B cell (primary cell): ENCODE results near the gene USP48. TPM values are rescaled to one million over a fixed set of nuclear protein-coding genes. Genes with fewer than 3 reads are reported as not detected.

Source experiments
- ATAC-seq: fragments of 200-7000 bp; cut with Tn5 transposase; one replicate; pipeline ENCODE4 v1.10.0; 2021; ENCODE audit warnings: low read depth, mild to moderate bottlenecking, moderate number of reproducible peaks, moderate library complexity
- CTCF ChIA-PET: fragments of 350-600 bp; sonication (Branson Sonifier 250); formaldehyde crosslinking; loops from one replicate; lab custom pipeline; 2021; ENCODE audit warnings: antibody characterized with exemption, inconsistent platforms; lab: Charles Lee
- POLR2A ChIA-PET: fragments of 350-600 bp; sonication (Branson Sonifier 250); formaldehyde crosslinking; loops from one replicate; lab custom pipeline; 2021; ENCODE audit warnings: antibody characterized with exemption; lab: Charles Lee
- DNase-seq: peaks from one replicate; pipeline ENCODE4 v3.0.0; 2013
- H2AFZ ChIP-seq: 2 replicates; pipeline ENCODE4 v1.6.1; 2012; ENCODE audit warnings: mild to moderate bottlenecking, low read depth, low read length; ENCODE audit not compliant: insufficient read depth, poor library complexity, severe bottlenecking
- H3K27ac ChIP-seq, 2 donors: 1 replicate in 1 of 2; 2 replicates in 1 of 2; pipeline ENCODE4 v1.5.1; 2012 to 2013; ENCODE audit warnings: low read length in 2 of 2, mild to moderate bottlenecking in 2 of 2, moderate library complexity in 1 of 2
- H3K27me3 ChIP-seq, 4 experiments: fragments of 200-600 bp in 1 of 4; sonication (generic) in 1 of 4; replicated peaks in 1 of 4; 1 replicate in 2 of 4; 2 replicates in 2 of 4; pipeline versions ENCODE4 v1.6.1 to v1.7.0; 2013 to 2016; ENCODE audit warnings: low read length in 3 of 4, mild to moderate bottlenecking in 2 of 4, mixed read lengths in 1 of 4, moderate library complexity in 1 of 4; ENCODE audit not compliant: insufficient read depth in 4 of 4, control insufficient read depth in 3 of 4; ENCODE audit errors: control extremely low read depth in 1 of 4
- H3K36me3 ChIP-seq, 2 experiments: replicated peaks in 1 of 2; 1 replicate in 1 of 2; 2 replicates in 1 of 2; pipeline versions ENCODE4 v1.6.1 to v1.7.1; 2013; ENCODE audit warnings: low read length in 1 of 2; ENCODE audit not compliant: insufficient read depth in 2 of 2, control insufficient read depth in 1 of 2; ENCODE audit errors: control extremely low read depth in 1 of 2, extremely low read depth in 1 of 2
- H3K4me1 ChIP-seq, 2 donors: fragments of 200-600 bp in 1 of 2; sonication (generic) in 1 of 2; 1 replicate in 1 of 2; 2 replicates in 1 of 2; pipeline versions ENCODE4 v1.5.1 to v1.6.1; 2013 to 2017; ENCODE audit warnings: low read length in 2 of 2; ENCODE audit not compliant: control insufficient read depth in 2 of 2, insufficient read depth in 2 of 2
- H3K4me2 ChIP-seq: replicated peaks from 2 replicates; pipeline ENCODE3; 2012; ENCODE audit warnings: mild to moderate bottlenecking, low read depth, low read length; ENCODE audit not compliant: poor library complexity, severe bottlenecking
- H3K4me3 ChIP-seq, 5 experiments: fragments of 200-600 bp in 1 of 5; sonication (generic) in 1 of 5; 1 replicate in 3 of 5; 2 replicates in 2 of 5; pipeline versions ENCODE4 v1.5.1 to v1.7.0; 2011 to 2016; ENCODE audit warnings: low read length in 4 of 5, mild to moderate bottlenecking in 4 of 5, low read depth in 2 of 5, control low read depth in 1 of 5, moderate library complexity in 1 of 5; ENCODE audit not compliant: insufficient read depth in 1 of 5; ENCODE audit errors: control extremely low read depth in 1 of 5, extremely low read depth in 1 of 5
- H3K79me2 ChIP-seq: fragments of 200-600 bp; sonication (generic); one replicate; pipeline ENCODE4 v1.6.0; 2016; ENCODE audit warnings: low read length; ENCODE audit not compliant: control insufficient read depth, insufficient read depth
- H3K9ac ChIP-seq: fragments of 200-600 bp; sonication (generic); 2 replicates; pipeline ENCODE4 v1.6.1; 2017; ENCODE audit warnings: mild to moderate bottlenecking, low read length, moderate library complexity
- H3K9me3 ChIP-seq, 3 donors: one replicate each; pipeline versions ENCODE4 v1.6.1 to v1.7.1; 2013; ENCODE audit warnings: low read length in 2 of 3; ENCODE audit not compliant: control insufficient read depth in 2 of 3, insufficient read depth in 1 of 3; ENCODE audit errors: control extremely low read depth in 1 of 3
- H4K20me1 ChIP-seq: 2 replicates; pipeline ENCODE4 v1.6.0; 2012; ENCODE audit warnings: mild to moderate bottlenecking, low read length; ENCODE audit not compliant: insufficient read depth, control insufficient read depth, poor library complexity, severe bottlenecking
- H3K27ac Mint-ChIP-seq: one replicate; pipeline ENCODE4 v1.8.0; 2021; ENCODE audit warnings: mixed read lengths
- H3K27me3 Mint-ChIP-seq: one replicate; pipeline ENCODE4 v1.8.0; 2021; ENCODE audit warnings: mixed read lengths
- H3K4me1 Mint-ChIP-seq: one replicate; pipeline ENCODE4 v1.8.0; 2021; ENCODE audit warnings: mixed read lengths
- H3K4me3 Mint-ChIP-seq: one replicate; pipeline ENCODE4 v1.8.0; 2021; ENCODE audit warnings: mixed read lengths
- H3K9me3 Mint-ChIP-seq: one replicate; pipeline ENCODE4 v1.8.0; 2022; ENCODE audit warnings: mixed read lengths; ENCODE audit not compliant: insufficient read depth
- EZH2 ChIP-seq: IDR thresholded peaks from 2 replicates; pipeline ENCODE4 v1.6.1; 2012; ENCODE audit warnings: borderline replicate concordance, low read depth, mild to moderate bottlenecking, moderate library complexity, low read length; ENCODE audit not compliant: insufficient read depth, poor library complexity, severe bottlenecking
- WGBS: methylation state at CpG from one replicate; pipeline ENCODE4 v1.1.5; 2013; ENCODE audit warnings: missing lambda C conversion rate; ENCODE audit not compliant: insufficient coverage; 5-methylcytosine and 5-hydroxymethylcytosine counted together
- intact Hi-C: fragments of 100-400 bp; cut with micrococcal nuclease; formaldehyde crosslinking; loops from one replicate; pipeline ENCODE4 v1.10.0; 2022
- polyA plus RNA-seq: library from polyadenylated mRNA; depleted of rRNA; stranded (reverse); fragments of >200 nt; gene quantifications from 2 replicates; pipeline ENCODE4 v1.2.3, GENCODE V29; 2012
- total RNA-seq, 2 donors: library from RNA; stranded (reverse); fragments of 120-200 nt in 1 of 2; gene quantifications; 1 replicate in 1 of 2; 2 replicates in 1 of 2; pipeline versions ENCODE4 v1.2.3 to v1.2.4, GENCODE V29; 2013 to 2022
- TF ChIP-seq, protein P1 (sequence below): fragments of 200-600 bp; IDR thresholded peaks from one replicate; pipeline ENCODE4 v1.8.0; 2022; ENCODE audit warnings: antibody characterized with exemption, mild to moderate bottlenecking

The USP48 gene
- total and polyA plus RNA-seq, 2 donors (not counting 1 experiment from before 2014, with no cell fraction given): 21.2 to 135 TPM

GRCh38 chr1:21829294-21829693, 46.3 kb upstream of the USP48 start:
- Histone ChIP-seq H3K27me3 (no peaks in the 10 kb centered on the region), H3K4me1 (no peaks in the 10 kb centered on the region), H3K79me2 (no peaks in the 10 kb centered on the region), H3K36me3 (peaks cover 0 to 2% of the 10 kb centered on the region in 2 experiments), H2AFZ (no peak overlapping the region), H3K9ac (no peak overlapping the region), H3K4me2 (no peak overlapping the region), H3K9me3 (peaks cover 0 to 20% (median 7%) of the 10 kb centered on the region in 3 donors), H3K4me3 (no peak overlapping the region), H4K20me1 (no peaks in the 10 kb centered on the region), H3K27ac (no peak overlapping the region)
- no peak for DNase-seq
- 95% methylated on average over 17 of the region's 17 CpGs for WGBS
- Mint-ChIP-seq H3K4me1 (no peaks in the 10 kb centered on the region), H3K4me3 (no peak overlapping the region), H3K27ac (no peak overlapping the region), H3K9me3 (peaks cover 8% of the 10 kb centered on the region), H3K27me3 (no peaks in the 10 kb centered on the region)
- no peak for ATAC-seq
- TF ChIP-seq EZH2: no peak
- TF ChIP-seq, protein P1, sequence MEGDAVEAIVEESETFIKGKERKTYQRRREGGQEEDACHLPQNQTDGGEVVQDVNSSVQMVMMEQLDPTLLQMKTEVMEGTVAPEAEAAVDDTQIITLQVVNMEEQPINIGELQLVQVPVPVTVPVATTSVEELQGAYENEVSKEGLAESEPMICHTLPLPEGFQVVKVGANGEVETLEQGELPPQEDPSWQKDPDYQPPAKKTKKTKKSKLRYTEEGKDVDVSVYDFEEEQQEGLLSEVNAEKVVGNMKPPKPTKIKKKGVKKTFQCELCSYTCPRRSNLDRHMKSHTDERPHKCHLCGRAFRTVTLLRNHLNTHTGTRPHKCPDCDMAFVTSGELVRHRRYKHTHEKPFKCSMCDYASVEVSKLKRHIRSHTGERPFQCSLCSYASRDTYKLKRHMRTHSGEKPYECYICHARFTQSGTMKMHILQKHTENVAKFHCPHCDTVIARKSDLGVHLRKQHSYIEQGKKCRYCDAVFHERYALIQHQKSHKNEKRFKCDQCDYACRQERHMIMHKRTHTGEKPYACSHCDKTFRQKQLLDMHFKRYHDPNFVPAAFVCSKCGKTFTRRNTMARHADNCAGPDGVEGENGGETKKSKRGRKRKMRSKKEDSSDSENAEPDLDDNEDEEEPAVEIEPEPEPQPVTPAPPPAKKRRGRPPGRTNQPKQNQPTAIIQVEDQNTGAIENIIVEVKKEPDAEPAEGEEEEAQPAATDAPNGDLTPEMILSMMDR: no peak
- CTCF ChIA-PET: no interaction called here
- POLR2A ChIA-PET: no interaction called here
- intact Hi-C loops: no loop called here

- Histone ChIP-seq H3K79me2 (no peaks in the 10 kb centered on the region), H2AFZ (no peak overlapping the region), H3K27ac (no peak overlapping the region), H3K4me3 (no peak overlapping the region), H3K9me3 (peaks cover 0 to 14% (median under 1%) of the 10 kb centered on the region in 3 donors), H3K36me3 (peaks cover 0 to 2% of the 10 kb centered on the region in 2 experiments), H3K4me2 (no peak overlapping the region), H3K9ac (no peak overlapping the region), H3K27me3 (no peaks in the 10 kb centered on the region), H4K20me1 (no peaks in the 10 kb centered on the region), H3K4me1 (no peaks in the 10 kb centered on the region)
- intact Hi-C loops: no loop called here
- Mint-ChIP-seq H3K27me3 (no peaks in the 10 kb centered on the region), H3K9me3 (peaks cover 4% of the 10 kb centered on the region), H3K4me3 (no peak overlapping the region), H3K27ac (no peak overlapping the region), H3K4me1 (peaks cover 3% of the 10 kb centered on the region)
- DNase-seq: no peak
- no peak for TF ChIP-seq EZH2
- TF ChIP-seq, protein P1: no peak
- no peak for ATAC-seq
- WGBS: 95% methylated on average over 28 of the region's 28 CpGs
- ChIA-PET POLR2A (no interaction called here), CTCF (no interaction called here)
Measured at GRCh38 chr1:21828506-21829210, 45.7 kb upstream of the USP48 start.
